ENCODE data around the gene CFAP97D2.

DNA sequence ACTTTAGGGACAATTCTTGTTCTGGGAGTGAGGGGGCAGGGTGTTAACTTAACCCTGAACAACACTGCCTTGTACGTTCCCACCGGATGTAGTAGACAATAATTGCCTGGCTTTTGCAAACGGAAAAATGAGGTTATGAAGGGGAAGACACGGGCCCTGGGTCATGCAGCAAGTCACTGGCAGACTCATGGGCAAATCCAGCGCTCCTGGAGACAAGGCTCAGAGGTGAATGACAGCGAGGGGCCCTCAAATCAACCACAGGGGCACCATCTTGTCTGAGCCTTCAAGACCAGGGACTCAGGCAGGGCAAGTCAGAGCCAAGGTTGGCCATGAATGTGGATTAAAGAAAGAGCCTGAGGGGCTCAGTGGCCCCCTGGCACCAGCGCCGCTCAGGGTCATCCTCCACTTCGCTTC is 49.4 kb upstream of the CFAP97D2 start:
- no peak for TF ChIP-seq SUZ12 (IDR thresholded peaks at IDR 0.05; ENCODE audit: extremely low read depth, insufficient read depth, insufficient read length)
- no peak for TF ChIP-seq ZNF274 (IDR thresholded peaks at IDR 0.05; ENCODE audit: low read depth, low read length)
- no peak for TF ChIP-seq YY1 (IDR thresholded peaks at IDR 0.05; ENCODE audit: insufficient read depth, insufficient read length)
